ENCODE measurements around the gene SHISAL2B. TPM values are rescaled to one million over a fixed set of nuclear protein-coding genes. Genes with fewer than 3 reads are reported as not detected.

The SHISAL2B gene
- polyA plus RNA-seq, 1 experiment = not detected

DNA sequence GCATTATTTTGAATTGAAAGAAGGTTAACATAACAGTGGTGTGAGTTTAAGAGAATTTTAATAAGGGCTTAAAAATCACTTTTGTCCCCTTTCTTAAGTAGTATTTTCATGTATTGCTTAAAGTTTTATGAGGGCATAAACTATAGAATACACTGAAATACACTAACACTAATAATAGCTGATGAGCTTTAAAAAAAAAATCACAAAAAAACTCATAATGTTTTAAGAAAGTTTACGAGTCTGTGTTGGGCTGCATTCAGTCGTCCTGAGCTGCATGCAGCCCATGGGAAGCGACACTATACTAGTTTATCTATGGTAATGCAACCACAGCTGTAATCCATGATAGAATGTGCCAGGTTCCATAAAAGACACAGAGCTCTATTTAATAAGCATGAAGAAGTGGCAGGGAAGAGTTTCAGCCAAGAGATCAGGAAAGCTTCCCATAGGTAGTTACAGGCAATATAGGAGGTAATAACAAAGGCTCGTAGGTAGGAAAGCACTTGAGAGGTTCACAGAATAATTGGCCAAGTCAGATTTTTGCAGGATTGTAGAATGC is 73.7 kb downstream of the SHISAL2B start:
- no peak for TF ChIP-seq CTCF (IDR thresholded peaks at IDR 0.05; ENCODE audit: insufficient read depth, low read depth, low read length)
- Histone ChIP-seq H3K4me3 (ENCODE audit: low read depth, low read length) (no peak overlapping the region), H3K27me3 (ENCODE audit: control insufficient read depth, insufficient read depth, low read length) (no peaks in the 10 kb centered on the region), H3K36me3 (ENCODE audit: control insufficient read depth, insufficient read depth, low read length) (peaks cover 1% of the 10 kb centered on the region; the same call in 1 of the 2 replicates)
- CTCF ChIA-PET = interaction anchor here (5.3 kb wide), 1 partner anchor 128 kb away, joined by 18 read pairs; no protein-coding TSS in a partner anchor
- no peak for DNase-seq (ENCODE audit: low read depth)
- POLR2A ChIA-PET = no interaction called here

DNA sequence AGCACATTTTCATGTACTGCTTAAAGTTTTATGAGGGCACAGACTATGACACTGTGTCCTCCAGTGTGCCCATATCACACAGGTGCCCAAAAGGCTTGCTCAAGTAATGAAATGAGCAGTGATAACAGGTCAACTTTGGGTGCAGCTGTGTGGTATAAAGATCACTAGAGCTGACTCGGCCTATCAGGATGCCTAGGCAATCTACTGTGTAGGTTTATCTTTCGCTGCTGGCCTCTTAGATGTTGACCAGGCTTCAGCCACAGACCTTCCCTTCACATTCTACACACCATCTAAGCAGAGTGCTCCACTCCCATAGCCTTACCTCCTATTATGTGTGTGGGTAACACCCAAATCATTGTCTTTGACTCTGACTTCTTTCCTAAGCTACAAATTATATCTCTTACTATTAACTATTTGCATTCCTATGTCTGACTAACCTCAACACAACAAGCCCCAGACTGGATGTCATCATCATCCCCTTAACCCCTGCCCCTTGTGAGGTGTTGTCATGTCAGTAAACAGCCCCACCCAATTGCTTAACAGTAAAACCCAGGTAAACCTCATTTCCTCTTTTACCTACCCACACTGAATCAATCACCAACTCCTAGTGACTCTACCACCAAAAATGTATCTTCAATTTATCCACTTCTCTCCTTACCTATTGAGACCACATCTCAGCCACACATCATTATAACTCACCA is 75.7 kb downstream of the SHISAL2B start:
- DNase-seq (ENCODE audit: low read depth) = no peak
- ChIA-PET POLR2A (no interaction called here), CTCF (interaction anchor here (5.3 kb wide), 1 partner anchor 130 kb away, joined by 18 read pairs; no protein-coding TSS in a partner anchor)
- no peak overlapping the region for H3K4me3 ChIP-seq (ENCODE audit: low read depth, low read length)
- no peaks in the 10 kb centered on the region for H3K27me3 ChIP-seq (ENCODE audit: control insufficient read depth, insufficient read depth, low read length)
- peaks cover 1% of the 10 kb centered on the region; the same call in 1 of the 2 replicates for H3K36me3 ChIP-seq (ENCODE audit: control insufficient read depth, insufficient read depth, low read length)
- no peak for TF ChIP-seq CTCF (IDR thresholded peaks at IDR 0.05; ENCODE audit: insufficient read depth, low read depth, low read length)

GRCh38 chr5:64766941-64767340 is 76.6 kb downstream of the SHISAL2B start:
- Histone ChIP-seq H3K4me3 (ENCODE audit: low read depth, low read length) (peak overlapping the region; percentile 66), H3K27me3 (ENCODE audit: control insufficient read depth, insufficient read depth, low read length) (no peaks in the 10 kb centered on the region), H3K36me3 (ENCODE audit: control insufficient read depth, insufficient read depth, low read length) (peaks cover 1% of the 10 kb centered on the region; the same call in 1 of the 2 replicates)
- no peak for TF ChIP-seq CTCF (IDR thresholded peaks at IDR 0.05; ENCODE audit: insufficient read depth, low read depth, low read length)
- no peak for DNase-seq (ENCODE audit: low read depth)
- POLR2A ChIA-PET = no interaction called here
- CTCF ChIA-PET = interaction anchor here (1.3 to 5.3 kb wide), 2 partner anchors 10 to 131 kb away, joined by 4 to 18 read pairs; no protein-coding TSS in a partner anchor

Other genes with a start within 250 kb of the SHISAL2B start
- gene RGS7BP, start 184.5 kb upstream of the SHISAL2B start, polyA plus RNA-seq (2011; rRNA removed) = 0.63 and 0.69 TPM in 2 replicates
- 2.8 and 4.0 TPM in 2 replicates for gene SREK1IP1, start 78.2 kb downstream of the SHISAL2B start, polyA plus RNA-seq (2011; rRNA removed)
- gene CWC27, start 78.4 kb downstream of the SHISAL2B start, polyA plus RNA-seq (2011; rRNA removed) = 7.5 and 17.8 TPM in 2 replicates

Measured in BJ (cell line).